Measurements from ENCODE around the gene HOXD8.

Gene HOXD8

DNA sequence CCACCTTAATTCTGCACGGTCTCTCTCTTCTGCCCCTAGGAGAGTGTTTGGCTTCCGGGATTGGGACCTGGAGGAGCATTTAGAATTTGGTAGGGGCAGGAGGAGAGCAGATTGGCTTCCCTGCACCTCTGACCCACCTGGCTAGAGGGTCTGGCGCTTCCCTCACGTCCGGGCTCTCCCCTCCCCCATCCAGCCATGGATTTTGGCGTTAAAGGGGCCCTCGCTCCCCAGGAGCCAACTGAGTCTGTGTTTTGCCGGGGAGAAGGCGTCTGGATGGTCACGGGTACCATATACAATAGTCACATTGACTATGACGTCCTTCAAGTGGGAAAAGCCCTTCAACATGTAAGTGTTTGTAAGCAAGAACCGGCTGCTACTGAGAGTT is 34.2 kb downstream of the HOXD8 start:
- Histone ChIP-seq H3K4me1 (ENCODE audit: control insufficient read depth, insufficient read depth, low read length) (no peaks in the 10 kb centered on the region), H3K9ac (ENCODE audit: low read length) (no peak overlapping the region), H3K27me3 (ENCODE audit: control insufficient read depth, insufficient read depth, low read length) (peaks cover 38% of the 10 kb centered on the region)

DNA sequence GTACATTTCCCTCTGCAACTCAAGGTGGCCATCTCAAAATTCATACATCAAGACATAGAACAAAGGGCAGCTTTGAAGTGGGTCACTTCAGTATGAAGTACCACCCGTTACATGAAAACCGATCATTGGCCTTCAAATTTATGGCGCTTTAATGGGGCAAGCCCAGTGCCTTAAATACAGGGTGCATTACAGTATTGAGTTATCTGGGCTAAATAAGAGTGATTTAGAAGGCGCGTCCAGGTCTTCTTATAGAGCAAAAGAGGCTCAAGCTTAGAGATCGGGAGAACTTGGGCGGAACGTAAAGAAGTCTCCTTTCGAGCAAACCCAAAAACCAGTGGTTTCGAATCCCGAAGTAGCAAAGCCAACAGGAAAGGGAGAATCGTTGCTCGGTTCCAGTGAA is 34.7 kb downstream of the HOXD8 start:
- Histone ChIP-seq H3K4me3 (ENCODE audit: low read length) (no peak overlapping the region), H3K27me3 (ENCODE audit: control insufficient read depth, insufficient read depth, low read length) (peaks cover 38% of the 10 kb centered on the region), H3K27ac (ENCODE audit: low read depth, low read length) (no peak overlapping the region), H3K9ac (ENCODE audit: low read length) (no peak overlapping the region), H3K36me3 (ENCODE audit: control insufficient read depth, insufficient read depth, low read length) (no peaks in the 10 kb centered on the region), H3K4me1 (ENCODE audit: control insufficient read depth, insufficient read depth, low read length) (no peaks in the 10 kb centered on the region)

More for the DNA sequence above, 34.2 kb downstream of the HOXD8 start:
- Histone ChIP-seq H3K27ac (ENCODE audit: low read depth, low read length) (no peak overlapping the region), H3K4me3 (ENCODE audit: low read length) (no peak overlapping the region), H3K36me3 (ENCODE audit: control insufficient read depth, insufficient read depth, low read length) (no peaks in the 10 kb centered on the region)

DNA sequence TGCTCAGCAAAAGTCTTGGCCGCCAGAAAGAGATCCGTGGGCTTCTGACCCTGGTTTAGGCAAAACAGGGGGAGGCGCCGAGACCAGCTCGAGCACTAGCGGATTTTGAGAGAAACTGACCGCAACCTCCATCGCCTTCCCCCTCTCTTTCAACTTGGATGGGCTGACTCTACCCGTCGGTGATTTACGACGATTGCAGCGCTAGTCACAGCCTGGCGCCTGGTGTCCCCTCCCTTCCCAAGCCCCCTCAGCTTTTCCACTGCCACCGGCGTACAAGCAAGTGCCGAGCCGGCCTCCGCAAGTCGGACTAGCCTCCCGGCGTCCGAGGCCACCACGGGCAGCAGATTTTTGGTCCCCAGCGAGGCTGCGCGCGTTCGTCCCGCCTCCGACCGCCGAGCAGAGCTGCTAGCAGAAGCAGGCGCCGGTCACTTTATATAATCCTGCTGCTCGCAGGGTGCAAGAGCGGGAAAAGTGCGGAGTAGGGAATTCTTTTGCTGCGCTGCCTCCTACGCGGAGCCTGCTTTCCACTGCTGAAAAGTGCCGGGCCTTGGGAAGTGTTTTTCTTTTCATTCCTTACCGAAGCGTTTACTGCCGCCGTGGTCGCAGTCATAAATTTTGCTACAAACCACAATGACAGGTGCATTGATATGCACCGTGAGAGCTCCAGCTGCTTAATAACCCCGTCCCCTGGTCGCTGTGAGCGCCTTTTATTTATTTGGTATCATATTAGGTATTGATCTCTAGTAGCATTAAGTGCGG is 35.3 kb downstream of the HOXD8 start:
- Histone ChIP-seq H3K27ac (ENCODE audit: low read depth, low read length) (no peak overlapping the region), H3K4me1 (ENCODE audit: control insufficient read depth, insufficient read depth, low read length) (no peaks in the 10 kb centered on the region), H3K36me3 (ENCODE audit: control insufficient read depth, insufficient read depth, low read length) (no peaks in the 10 kb centered on the region), H3K9ac (ENCODE audit: low read length) (no peak overlapping the region), H3K27me3 (ENCODE audit: control insufficient read depth, insufficient read depth, low read length) (peaks cover 32% of the 10 kb centered on the region), H3K4me3 (ENCODE audit: low read length) (peak overlapping the region; percentile 14)

DNA sequence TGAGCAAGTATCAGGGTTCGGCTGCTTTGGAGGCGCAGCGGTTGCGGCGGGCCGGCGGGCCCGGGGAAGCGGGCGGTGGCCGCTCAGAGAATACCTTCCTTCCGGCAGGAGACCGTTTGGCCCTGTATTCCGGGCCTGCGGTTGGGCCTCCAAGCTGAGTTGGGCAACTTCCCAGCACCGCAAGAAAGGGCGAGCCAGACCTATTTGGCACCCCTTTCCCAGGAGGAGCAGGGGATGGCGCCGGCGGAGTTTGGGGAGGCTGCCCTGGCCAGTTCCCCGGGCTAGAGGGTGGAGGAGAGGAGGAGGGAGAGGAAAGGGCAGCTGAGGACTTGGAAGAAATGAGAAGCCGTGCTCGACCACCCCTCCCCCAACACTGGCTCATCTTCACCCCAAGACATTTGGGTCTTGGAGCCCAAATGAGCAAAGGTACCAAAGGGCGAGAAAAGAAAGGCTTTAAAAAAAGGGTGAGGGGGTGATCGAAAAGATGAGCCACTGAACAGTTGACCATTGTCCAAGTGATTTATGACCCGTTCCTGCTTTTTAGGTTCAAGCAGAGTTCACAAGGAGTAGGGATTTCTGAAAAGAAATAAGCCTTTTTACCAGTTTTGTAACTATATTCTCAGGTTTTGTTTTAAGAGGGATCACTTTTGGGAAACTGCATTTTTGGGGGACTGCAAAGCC is 36.0 kb downstream of the HOXD8 start:
- Histone ChIP-seq H3K27me3 (ENCODE audit: control insufficient read depth, insufficient read depth, low read length) (peaks cover 26% of the 10 kb centered on the region), H3K4me1 (ENCODE audit: control insufficient read depth, insufficient read depth, low read length) (no peaks in the 10 kb centered on the region), H3K27ac (ENCODE audit: low read depth, low read length) (no peak overlapping the region), H3K4me3 (ENCODE audit: low read length) (no peak overlapping the region), H3K9ac (ENCODE audit: low read length) (no peak overlapping the region), H3K36me3 (ENCODE audit: control insufficient read depth, insufficient read depth, low read length) (no peaks in the 10 kb centered on the region)

DNA sequence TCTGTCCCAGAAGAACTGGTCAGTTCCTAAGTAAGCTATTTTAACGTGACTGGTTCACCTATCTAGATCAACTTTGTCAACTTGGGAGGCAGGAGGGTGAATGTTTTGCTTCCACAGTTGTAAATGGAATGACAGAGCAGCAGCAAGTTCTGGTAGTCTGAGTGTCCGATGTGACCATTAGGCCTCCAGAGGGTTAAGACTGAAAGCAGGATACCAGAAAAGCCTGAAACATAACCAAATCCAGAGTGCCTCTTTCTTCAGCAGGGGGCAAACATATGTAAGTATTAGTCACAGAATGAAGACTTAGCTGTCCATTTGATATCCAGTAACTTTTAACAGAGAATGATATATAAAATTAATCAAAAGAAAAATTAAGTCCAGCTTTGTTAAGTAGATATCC is 36.8 kb downstream of the HOXD8 start:
- H3K36me3 ChIP-seq (ENCODE audit: control insufficient read depth, insufficient read depth, low read length): no peaks in the 10 kb centered on the region
- H3K27ac ChIP-seq (ENCODE audit: low read depth, low read length): no peak overlapping the region
- H3K9ac ChIP-seq (ENCODE audit: low read length): no peak overlapping the region
- no peak overlapping the region for H3K4me3 ChIP-seq (ENCODE audit: low read length)
- no peaks in the 10 kb centered on the region for H3K4me1 ChIP-seq (ENCODE audit: control insufficient read depth, insufficient read depth, low read length)
- peaks cover 20% of the 10 kb centered on the region for H3K27me3 ChIP-seq (ENCODE audit: control insufficient read depth, insufficient read depth, low read length)

DNA sequence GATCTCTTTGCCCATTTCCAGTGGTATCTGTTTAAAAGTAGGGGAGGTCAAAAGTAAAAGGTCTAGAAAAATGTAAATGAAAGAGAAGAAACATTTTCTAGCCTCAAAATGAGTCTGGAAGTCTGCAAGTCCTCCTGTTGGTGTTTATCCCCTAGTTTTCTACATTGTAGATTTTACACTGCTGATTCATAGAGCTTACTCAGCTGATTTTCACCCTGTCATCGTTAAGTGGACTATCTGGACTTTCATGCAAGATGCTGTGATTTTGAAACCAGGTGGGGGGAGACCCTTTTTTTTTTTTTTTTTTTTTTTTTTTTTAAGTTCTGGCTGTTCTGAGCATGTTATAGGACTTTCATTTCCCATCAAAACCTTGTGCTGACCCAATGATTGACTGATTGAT is 37.9 kb downstream of the HOXD8 start:
- Histone ChIP-seq H3K4me1 (ENCODE audit: control insufficient read depth, insufficient read depth, low read length) (no peaks in the 10 kb centered on the region), H3K4me3 (ENCODE audit: low read length) (no peak overlapping the region), H3K27me3 (ENCODE audit: control insufficient read depth, insufficient read depth, low read length) (peaks cover 18% of the 10 kb centered on the region), H3K27ac (ENCODE audit: low read depth, low read length) (no peak overlapping the region), H3K9ac (ENCODE audit: low read length) (no peak overlapping the region), H3K36me3 (ENCODE audit: control insufficient read depth, insufficient read depth, low read length) (no peaks in the 10 kb centered on the region)

DNA sequence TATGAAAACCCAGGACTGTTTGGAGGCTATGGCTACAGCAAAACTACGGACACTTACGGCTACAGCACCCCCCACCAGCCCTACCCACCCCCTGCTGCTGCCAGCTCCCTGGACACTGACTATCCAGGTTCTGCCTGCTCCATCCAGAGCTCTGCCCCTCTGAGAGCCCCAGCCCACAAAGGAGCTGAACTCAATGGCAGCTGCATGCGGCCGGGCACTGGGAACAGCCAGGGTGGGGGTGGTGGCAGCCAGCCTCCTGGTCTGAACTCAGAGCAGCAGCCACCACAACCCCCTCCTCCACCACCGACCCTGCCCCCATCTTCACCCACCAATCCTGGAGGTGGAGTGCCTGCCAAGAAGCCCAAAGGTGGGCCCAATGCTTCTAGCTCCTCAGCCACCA is 39.7 kb downstream of the HOXD8 start:
- Histone ChIP-seq H3K9ac (ENCODE audit: low read length) (no peak overlapping the region), H3K4me1 (ENCODE audit: control insufficient read depth, insufficient read depth, low read length) (no peaks in the 10 kb centered on the region), H3K27ac (ENCODE audit: low read depth, low read length) (no peak overlapping the region), H3K36me3 (ENCODE audit: control insufficient read depth, insufficient read depth, low read length) (no peaks in the 10 kb centered on the region), H3K27me3 (ENCODE audit: control insufficient read depth, insufficient read depth, low read length) (peaks cover 14% of the 10 kb centered on the region), H3K4me3 (ENCODE audit: low read length) (no peak overlapping the region)

DNA sequence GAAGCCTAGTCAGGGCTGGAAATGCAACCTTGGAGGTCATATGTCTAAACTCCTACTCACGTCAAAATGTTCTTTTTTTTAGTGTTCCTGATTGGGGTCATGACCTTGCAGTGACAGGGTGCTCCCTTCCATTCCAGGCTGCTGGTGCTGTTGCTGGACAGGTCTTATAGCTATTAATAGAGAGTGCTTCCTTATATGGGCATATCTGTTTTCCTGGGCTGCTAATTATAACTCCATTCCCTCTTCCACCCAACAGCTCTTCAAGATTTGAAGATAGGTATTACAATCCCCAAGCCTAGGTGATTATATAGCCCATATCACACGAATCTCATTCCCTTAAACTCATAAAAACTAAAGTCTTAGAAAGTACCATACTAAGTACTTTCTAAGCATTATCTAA is 40.2 kb downstream of the HOXD8 start:
- no peaks in the 10 kb centered on the region for H3K4me1 ChIP-seq (ENCODE audit: control insufficient read depth, insufficient read depth, low read length)
- H3K27me3 ChIP-seq (ENCODE audit: control insufficient read depth, insufficient read depth, low read length): peaks cover 13% of the 10 kb centered on the region
- no peak overlapping the region for H3K9ac ChIP-seq (ENCODE audit: low read length)
- no peak overlapping the region for H3K4me3 ChIP-seq (ENCODE audit: low read length)
- no peak overlapping the region for H3K27ac ChIP-seq (ENCODE audit: low read depth, low read length)
- H3K36me3 ChIP-seq (ENCODE audit: control insufficient read depth, insufficient read depth, low read length): no peaks in the 10 kb centered on the region

DNA sequence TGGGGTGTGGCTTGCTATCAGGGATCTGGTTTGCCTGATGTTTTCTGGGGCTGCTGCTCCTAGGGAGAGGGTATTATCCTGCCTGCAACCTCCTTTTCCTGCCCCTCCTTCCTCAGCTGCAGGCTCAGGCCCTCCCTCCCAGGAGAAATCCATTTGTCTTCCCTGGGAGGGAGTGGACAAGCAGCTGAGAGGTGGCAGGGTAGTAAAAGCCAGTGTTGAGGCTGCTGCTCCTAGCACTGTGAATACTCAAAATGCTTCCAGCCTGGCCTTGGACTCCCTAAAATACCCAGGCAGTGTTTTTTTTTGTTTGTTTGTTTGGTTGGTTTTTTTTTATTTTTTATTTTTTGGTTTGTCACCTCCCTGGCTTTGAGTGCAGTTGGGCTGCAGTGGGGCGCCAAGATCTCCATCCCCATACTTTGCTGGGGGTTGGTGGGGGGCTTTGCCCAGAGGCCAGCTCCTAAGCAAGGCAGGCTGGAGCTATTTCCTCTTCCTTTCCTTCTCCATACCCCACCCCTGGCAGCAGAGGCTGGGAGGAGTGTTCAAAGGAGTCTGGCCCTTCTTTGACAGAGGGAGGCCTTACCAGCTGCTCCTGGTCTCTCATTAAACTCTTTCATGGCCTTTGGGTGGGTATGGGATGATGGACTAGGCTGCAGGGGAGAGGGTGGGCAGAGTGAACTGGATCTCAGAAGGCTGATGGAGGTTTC is 41.2 kb downstream of the HOXD8 start:
- H3K27me3 ChIP-seq (ENCODE audit: control insufficient read depth, insufficient read depth, low read length): peaks cover 14% of the 10 kb centered on the region
- no peak overlapping the region for H3K4me3 ChIP-seq (ENCODE audit: low read length)
- H3K36me3 ChIP-seq (ENCODE audit: control insufficient read depth, insufficient read depth, low read length): no peaks in the 10 kb centered on the region
- H3K27ac ChIP-seq (ENCODE audit: low read depth, low read length): no peak overlapping the region
- H3K4me1 ChIP-seq (ENCODE audit: control insufficient read depth, insufficient read depth, low read length): no peaks in the 10 kb centered on the region
- H3K9ac ChIP-seq (ENCODE audit: low read length): no peak overlapping the region

DNA sequence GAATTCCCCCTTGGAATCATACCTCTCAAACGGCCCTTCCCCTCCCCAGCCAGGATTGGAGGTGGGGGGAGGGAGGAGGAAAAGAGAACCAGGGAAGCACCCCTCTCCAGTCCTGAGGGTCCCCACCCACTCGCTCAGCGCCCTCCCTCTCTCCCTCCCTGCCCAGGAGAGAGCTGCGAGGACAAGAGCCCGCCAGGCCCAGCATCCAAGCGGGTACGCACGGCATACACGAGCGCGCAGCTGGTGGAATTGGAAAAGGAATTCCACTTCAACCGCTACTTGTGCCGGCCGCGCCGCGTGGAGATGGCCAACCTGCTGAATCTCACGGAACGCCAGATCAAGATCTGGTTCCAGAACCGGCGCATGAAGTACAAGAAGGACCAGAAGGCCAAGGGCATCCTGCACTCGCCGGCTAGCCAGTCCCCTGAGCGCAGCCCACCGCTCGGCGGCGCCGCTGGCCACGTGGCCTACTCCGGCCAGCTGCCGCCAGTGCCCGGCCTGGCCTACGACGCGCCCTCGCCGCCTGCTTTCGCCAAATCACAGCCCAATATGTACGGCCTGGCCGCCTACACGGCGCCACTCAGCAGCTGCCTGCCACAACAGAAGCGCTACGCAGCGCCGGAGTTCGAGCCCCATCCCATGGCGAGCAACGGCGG is 42.0 kb downstream of the HOXD8 start:
- no peaks in the 10 kb centered on the region for H3K36me3 ChIP-seq (ENCODE audit: control insufficient read depth, insufficient read depth, low read length)
- H3K4me3 ChIP-seq (ENCODE audit: low read length): no peak overlapping the region
- H3K27ac ChIP-seq (ENCODE audit: low read depth, low read length): no peak overlapping the region
- peaks cover 12% of the 10 kb centered on the region for H3K27me3 ChIP-seq (ENCODE audit: control insufficient read depth, insufficient read depth, low read length)
- H3K4me1 ChIP-seq (ENCODE audit: control insufficient read depth, insufficient read depth, low read length): no peaks in the 10 kb centered on the region
- no peak overlapping the region for H3K9ac ChIP-seq (ENCODE audit: low read length)

DNA sequence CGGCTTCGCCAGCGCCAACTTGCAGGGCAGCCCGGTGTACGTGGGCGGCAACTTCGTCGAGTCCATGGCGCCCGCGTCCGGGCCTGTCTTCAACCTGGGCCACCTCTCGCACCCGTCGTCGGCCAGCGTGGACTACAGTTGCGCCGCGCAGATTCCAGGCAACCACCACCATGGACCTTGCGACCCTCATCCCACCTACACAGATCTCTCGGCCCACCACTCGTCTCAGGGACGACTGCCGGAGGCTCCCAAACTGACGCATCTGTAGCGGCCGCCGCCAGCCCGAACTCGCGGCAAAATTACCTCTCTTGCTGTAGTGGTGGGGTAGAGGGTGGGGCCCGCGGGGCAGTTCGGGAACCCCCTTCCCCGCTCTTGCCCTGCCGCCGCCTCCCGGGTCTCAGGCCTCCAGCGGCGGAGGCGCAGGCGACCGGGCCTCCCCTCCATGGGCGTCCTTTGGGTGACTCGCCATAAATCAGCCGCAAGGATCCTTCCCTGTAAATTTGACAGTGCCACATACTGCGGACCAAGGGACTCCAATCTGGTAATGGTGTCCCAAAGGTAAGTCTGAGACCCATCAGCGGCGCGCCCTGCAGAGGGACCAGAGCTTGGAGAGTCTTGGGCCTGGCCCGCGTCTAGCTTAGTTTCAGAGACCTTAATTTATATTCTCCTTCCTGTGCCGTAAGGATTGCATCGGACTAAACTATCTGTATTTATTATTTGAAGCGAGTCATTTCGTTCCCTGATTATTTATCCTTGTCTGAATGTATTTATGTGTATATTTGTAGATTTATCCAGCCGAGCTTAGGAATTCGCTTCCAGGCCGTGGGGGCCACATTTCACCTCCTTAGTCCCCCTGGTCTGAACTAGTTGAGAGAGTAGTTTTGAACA is 42.7 kb downstream of the HOXD8 start:
- Histone ChIP-seq H3K4me1 (ENCODE audit: control insufficient read depth, insufficient read depth, low read length) (no peaks in the 10 kb centered on the region), H3K27me3 (ENCODE audit: control insufficient read depth, insufficient read depth, low read length) (peaks cover 12% of the 10 kb centered on the region), H3K36me3 (ENCODE audit: control insufficient read depth, insufficient read depth, low read length) (no peaks in the 10 kb centered on the region), H3K9ac (ENCODE audit: low read length) (no peak overlapping the region), H3K27ac (ENCODE audit: low read depth, low read length) (no peak overlapping the region), H3K4me3 (ENCODE audit: low read length) (no peak overlapping the region)

Data from rectal smooth muscle tissue (tissue), 1 donor.